ENCODE measurements around the gene BTBD10. TPM values are rescaled to one million over a fixed set of nuclear protein-coding genes. Genes with fewer than 3 reads are reported as not detected.

Gene BTBD10
- total RNA-seq, 1 donor from 2014 or later = 24.7 TPM

GRCh38 chr11:13473013-13473722, 10.1 kb upstream of the BTBD10 start:
- Mint-ChIP-seq H3K36me3 (no peaks in the 10 kb centered on the region), H3K4me1 (ENCODE audit: unreplicated experiment) (no peaks in the 10 kb centered on the region), H3K27me3 (peaks cover 8% of the 10 kb centered on the region), H3K9me3 (no peaks in the 10 kb centered on the region), H3K4me3 (no peak overlapping the region), H3K27ac (no peak overlapping the region)
- no peak for TF ChIP-seq CTCF (conservative IDR thresholded peaks at IDR 0.05)
- DNase-seq (ENCODE audit: extremely low spot score, unreplicated experiment) = no peak

- Mint-ChIP-seq H3K4me3 (no peak overlapping the region), H3K36me3 (no peaks in the 10 kb centered on the region), H3K27ac (no peak overlapping the region), H3K9me3 (no peaks in the 10 kb centered on the region), H3K4me1 (ENCODE audit: unreplicated experiment) (peaks cover 9% of the 10 kb centered on the region), H3K27me3 (peaks cover 4% of the 10 kb centered on the region)
- TF ChIP-seq CTCF (conservative IDR thresholded peaks at IDR 0.05) = no peak
- DNase-seq (ENCODE audit: extremely low spot score, unreplicated experiment) = no peak
Measured at GRCh38 chr11:13468750-13469149, 5.7 kb upstream of the BTBD10 start.

- Mint-ChIP-seq H3K27ac (peak overlapping the region; percentile 25), H3K9me3 (no peaks in the 10 kb centered on the region), H3K4me1 (ENCODE audit: unreplicated experiment) (peaks cover 22% of the 10 kb centered on the region), H3K27me3 (peaks cover 4% of the 10 kb centered on the region), H3K4me3 (peak overlapping the region; percentile 49), H3K36me3 (no peaks in the 10 kb centered on the region)
- peak; percentile 76 for TF ChIP-seq CTCF (conservative IDR thresholded peaks at IDR 0.05)
- DNase-seq (ENCODE audit: extremely low spot score, unreplicated experiment) = no peak
Measured at GRCh38 chr11:13465909-13466371, 2.9 kb upstream of the BTBD10 start.

GRCh38 chr11:13463779-13464290, 813 bp upstream of the BTBD10 start:
- peaks cover 22% of the 10 kb centered on the region for H3K4me1 Mint-ChIP-seq (ENCODE audit: unreplicated experiment)
- no peak for TF ChIP-seq CTCF (conservative IDR thresholded peaks at IDR 0.05)
- H3K36me3 Mint-ChIP-seq = peaks cover 9% of the 10 kb centered on the region
- DNase-seq (ENCODE audit: extremely low spot score, unreplicated experiment) = no peak
- H3K27ac Mint-ChIP-seq = peak overlapping the region; percentile 97
- H3K4me3 Mint-ChIP-seq = peak overlapping the region; percentile 97
- H3K27me3 Mint-ChIP-seq = no peaks in the 10 kb centered on the region
- no peaks in the 10 kb centered on the region for H3K9me3 Mint-ChIP-seq

GRCh38 chr11:13462311-13462900, 616 bp downstream of the BTBD10 start:
- Mint-ChIP-seq H3K4me3 (peak overlapping the region; percentile 97), H3K27me3 (no peaks in the 10 kb centered on the region), H3K9me3 (no peaks in the 10 kb centered on the region), H3K36me3 (peaks cover 9% of the 10 kb centered on the region), H3K4me1 (ENCODE audit: unreplicated experiment) (peaks cover 22% of the 10 kb centered on the region), H3K27ac (peak overlapping the region; percentile 97)
- DNase-seq (ENCODE audit: extremely low spot score, unreplicated experiment) = no peak
- TF ChIP-seq CTCF (conservative IDR thresholded peaks at IDR 0.05) = no peak
